ENCODE results near the gene UGT3A2. TPM values are rescaled to one million over a fixed set of nuclear protein-coding genes. Genes with fewer than 3 reads are reported as not detected.

UGT3A2 gene
- total and polyA plus RNA-seq, 7 donors, result 0.07 to 0.68 TPM; not detected in 5

DNA sequence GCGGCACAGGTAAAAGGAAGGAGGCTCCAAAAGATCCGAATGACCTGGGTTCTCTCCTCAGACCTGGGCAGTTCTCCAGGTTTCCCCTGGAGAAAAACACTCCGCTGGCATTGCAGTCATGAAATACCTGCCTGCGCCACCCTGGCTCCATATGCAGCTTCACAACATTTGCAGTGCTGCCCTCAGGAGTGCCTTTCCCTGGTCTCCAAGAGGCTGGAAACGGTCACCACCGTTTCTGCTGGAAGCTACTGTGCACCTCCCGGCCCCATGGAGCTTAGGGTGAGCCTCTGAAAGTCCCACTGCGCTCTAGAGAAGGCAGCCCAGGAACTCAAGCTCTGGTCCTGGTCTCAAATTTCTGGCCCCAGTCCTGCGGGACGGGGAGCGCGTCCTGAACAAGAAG is 76.2 kb downstream of the UGT3A2 start:
- 37 to 45% methylated on average over 12 of the region's 12 CpGs for WGBS, 2 donors
- Histone ChIP-seq H3K36me3 (no peaks in the 10 kb centered on the region), H3K27ac (no peak overlapping the region), H3K4me1 (no peaks in the 10 kb centered on the region), H3K4me3 (no peak overlapping the region), H3K9me3 (no peaks in the 10 kb centered on the region), H3K27me3 (no peaks in the 10 kb centered on the region)
- DNase-seq, result no peak
- intact Hi-C loops (cut with DNase I), result no loop called here
- no peak for TF ChIP-seq POLR2A (IDR thresholded peaks at IDR 0.05)

DNA sequence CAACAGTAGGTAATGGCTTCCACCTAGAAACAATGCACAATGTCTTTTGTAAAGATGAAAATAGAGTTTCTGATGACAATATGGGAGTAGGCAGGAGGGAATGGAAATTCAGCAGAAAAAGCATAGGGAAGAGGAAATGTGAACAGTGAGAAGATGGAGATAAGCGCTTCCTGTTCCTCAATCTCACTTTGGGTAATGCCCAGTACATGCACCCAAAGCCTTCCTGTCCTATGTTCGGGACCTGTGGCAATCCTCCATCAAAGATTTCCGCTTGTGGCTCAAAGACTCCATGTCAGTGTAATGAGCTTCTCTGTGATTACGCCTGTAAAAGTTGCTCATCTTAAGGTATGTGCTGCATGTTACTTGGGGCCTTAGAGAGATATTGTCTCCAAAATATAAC is 78.2 kb downstream of the UGT3A2 start:
- DNase-seq, result no peak
- intact Hi-C loops (cut with DNase I), result no loop called here
- Histone ChIP-seq H3K36me3 (no peaks in the 10 kb centered on the region), H3K27ac (no peak overlapping the region), H3K27me3 (no peaks in the 10 kb centered on the region), H3K9me3 (no peaks in the 10 kb centered on the region), H3K4me1 (no peaks in the 10 kb centered on the region), H3K4me3 (no peak overlapping the region)
- TF ChIP-seq, protein P1, sequence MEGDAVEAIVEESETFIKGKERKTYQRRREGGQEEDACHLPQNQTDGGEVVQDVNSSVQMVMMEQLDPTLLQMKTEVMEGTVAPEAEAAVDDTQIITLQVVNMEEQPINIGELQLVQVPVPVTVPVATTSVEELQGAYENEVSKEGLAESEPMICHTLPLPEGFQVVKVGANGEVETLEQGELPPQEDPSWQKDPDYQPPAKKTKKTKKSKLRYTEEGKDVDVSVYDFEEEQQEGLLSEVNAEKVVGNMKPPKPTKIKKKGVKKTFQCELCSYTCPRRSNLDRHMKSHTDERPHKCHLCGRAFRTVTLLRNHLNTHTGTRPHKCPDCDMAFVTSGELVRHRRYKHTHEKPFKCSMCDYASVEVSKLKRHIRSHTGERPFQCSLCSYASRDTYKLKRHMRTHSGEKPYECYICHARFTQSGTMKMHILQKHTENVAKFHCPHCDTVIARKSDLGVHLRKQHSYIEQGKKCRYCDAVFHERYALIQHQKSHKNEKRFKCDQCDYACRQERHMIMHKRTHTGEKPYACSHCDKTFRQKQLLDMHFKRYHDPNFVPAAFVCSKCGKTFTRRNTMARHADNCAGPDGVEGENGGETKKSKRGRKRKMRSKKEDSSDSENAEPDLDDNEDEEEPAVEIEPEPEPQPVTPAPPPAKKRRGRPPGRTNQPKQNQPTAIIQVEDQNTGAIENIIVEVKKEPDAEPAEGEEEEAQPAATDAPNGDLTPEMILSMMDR (IDR thresholded peaks at IDR 0.05), result no peak
- TF ChIP-seq POLR2A (IDR thresholded peaks at IDR 0.05) (no peak), EP300 (IDR thresholded peaks at IDR 0.05) (no peak), POLR2AphosphoS5 (IDR thresholded peaks at IDR 0.05) (no peak)
- WGBS, 2 donors, result 66 to 70% methylated on average over 4 of the region's 4 CpGs

DNA sequence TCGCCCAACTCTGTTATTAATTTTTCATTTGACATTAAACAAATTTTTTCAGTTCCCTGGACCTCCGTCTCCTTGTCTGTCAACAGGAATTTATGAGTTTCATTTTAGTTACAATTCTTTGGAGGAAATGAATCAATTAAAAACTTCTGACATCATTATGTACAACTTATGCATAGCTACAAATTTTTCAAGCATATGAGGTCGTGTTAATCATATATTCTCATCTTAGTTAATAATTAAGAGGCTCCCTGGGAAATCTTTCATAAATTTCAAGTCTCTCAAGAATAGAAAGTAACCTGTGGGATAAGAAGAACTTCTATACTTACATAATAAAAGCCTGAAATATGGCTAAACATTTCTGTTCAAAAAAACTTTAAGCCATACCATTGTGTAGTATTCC is 78.9 kb downstream of the UGT3A2 start:
- Histone ChIP-seq H3K27me3 (no peaks in the 10 kb centered on the region), H3K36me3 (no peaks in the 10 kb centered on the region), H3K4me3 (no peak overlapping the region), H3K9me3 (no peaks in the 10 kb centered on the region), H3K4me1 (no peaks in the 10 kb centered on the region), H3K27ac (no peak overlapping the region)
- 40 to 65% methylated on average over 3 of the region's 3 CpGs for WGBS, 2 donors
- intact Hi-C loops (cut with DNase I), result no loop called here
- TF ChIP-seq EP300 (IDR thresholded peaks at IDR 0.05), result no peak
- TF ChIP-seq, protein P1 (IDR thresholded peaks at IDR 0.05), result no peak
- no peak for TF ChIP-seq POLR2AphosphoS5 (IDR thresholded peaks at IDR 0.05)
- TF ChIP-seq POLR2A (IDR thresholded peaks at IDR 0.05), result no peak
- no peak for DNase-seq

Small RNA genes lying within 50 kb of the gene (small RNA-seq; reads per million reads assigned to genes)
- gene AC016612.1, result 0 reads per million in 3 donors

Other genes starting within 250 kb of the UGT3A2 start
- gene IL7R, start 210.0 kb downstream of the UGT3A2 start, total RNA-seq, result 1 to 10 TPM; 2.1 to 4.7 (median 3.9) TPM
- 10 to 100 TPM in 1 of 3 donors, 1 to 10 TPM in 2; 1.4 to 65.8 (median 1.8) TPM for gene IL7R, start 210.0 kb downstream of the UGT3A2 start, polyA plus RNA-seq
- not detected for gene CAPSL, start 128.3 kb downstream of the UGT3A2 start, total RNA-seq
- gene CAPSL, start 128.3 kb downstream of the UGT3A2 start, polyA plus RNA-seq, result not detected
- not detected for gene UGT3A1, start 75.5 kb downstream of the UGT3A2 start, total RNA-seq
- not detected for gene UGT3A1, start 75.5 kb downstream of the UGT3A2 start, polyA plus RNA-seq
- gene LMBRD2, start 85.0 kb upstream of the UGT3A2 start, total RNA-seq, result 10 to 100 TPM in 3 of 4 donors, 1 to 10 TPM in 1; 9.8 to 16.1 (median 13.4) TPM
- 1 to 10 TPM in 2 of 3 donors, under 1 TPM in 1; 0.60 to 3.9 (median 1.2) TPM for gene LMBRD2, start 85.0 kb upstream of the UGT3A2 start, polyA plus RNA-seq
- gene SKP2, start 85.2 kb upstream of the UGT3A2 start, total RNA-seq, result 1 to 10 TPM; 6.9 to 9.6 (median 8.6) TPM
- gene SKP2, start 85.2 kb upstream of the UGT3A2 start, polyA plus RNA-seq, result 1 to 10 TPM; 2.4 to 7.0 (median 6.5) TPM
- 10 to 100 TPM; 39.6 to 57.9 (median 43.1) TPM for gene NADK2, start 175.0 kb upstream of the UGT3A2 start, total RNA-seq
- 10 to 100 TPM in 1 of 3 donors, 1 to 10 TPM in 2; 7.8 to 13.4 (median 9.8) TPM for gene NADK2, start 175.0 kb upstream of the UGT3A2 start, polyA plus RNA-seq
- 10 to 100 TPM in 1 of 4 donors, 1 to 10 TPM in 3; 3.5 to 16.9 (median 3.7) TPM for gene RANBP3L, start 235.0 kb upstream of the UGT3A2 start, total RNA-seq
- under 1 TPM in 1 of 3 donors, not detected in 2; 0.28 TPM for gene RANBP3L, start 235.0 kb upstream of the UGT3A2 start, polyA plus RNA-seq

All from sigmoid colon (tissue), 7 donors.